Fibroblast of skin of right quadriceps (primary cell): ENCODE results near the gene EPB41.
"Not testable (repeated sequence)": the region's sequence is repeated elsewhere in the genome, so short reads cannot be mapped to it uniquely, and the experiment has no call there.

Experiments used
- DNase-seq: peaks from one replicate; pipeline ENCODE4 v3.0.0-alpha.2; 2013

The EPB41 gene

DNA sequence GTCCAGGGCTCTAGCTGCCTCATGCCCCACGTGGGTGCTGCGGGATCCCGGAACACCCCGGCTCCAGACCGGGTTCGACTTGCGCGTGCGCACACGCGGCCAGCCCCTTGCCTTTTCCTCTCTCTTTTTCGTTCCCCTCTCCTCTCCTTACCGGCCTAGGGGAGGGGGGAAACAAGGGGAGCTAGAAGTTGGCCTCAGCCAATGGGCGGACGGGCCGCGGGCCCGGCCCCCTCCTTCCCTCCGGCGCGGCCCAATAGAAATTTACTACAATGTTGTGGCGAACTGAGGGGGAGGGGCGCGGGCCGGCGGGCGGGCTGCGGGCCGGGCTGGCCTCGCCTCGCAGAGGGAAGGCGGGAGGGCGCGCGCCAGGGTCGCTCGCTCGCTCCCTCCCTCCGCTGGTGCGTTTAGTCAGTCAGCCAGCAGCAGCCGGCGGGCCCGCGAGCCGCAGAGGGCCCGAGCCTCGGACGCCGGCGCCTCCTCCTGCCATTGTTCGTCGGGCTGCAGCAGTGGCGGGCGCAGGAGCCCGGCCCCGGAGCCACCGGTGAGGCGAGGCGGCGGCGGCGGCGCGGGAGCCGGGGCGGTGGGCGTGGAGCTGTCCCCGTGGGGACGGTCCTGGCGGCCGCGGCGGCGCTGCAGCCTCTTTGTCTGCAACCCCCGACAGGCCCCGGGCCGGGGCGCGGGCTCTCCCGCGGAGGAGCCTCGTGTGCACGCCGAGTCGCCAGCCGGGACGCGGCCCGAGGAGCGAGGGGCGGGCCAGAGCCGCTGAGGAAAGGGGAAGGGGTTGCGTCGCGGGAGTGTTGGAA is at the start of gene EPB41:
EPB41 (plus strand) TSS at position 342 of the 803 bp plus-strand sequence. CDS start 72,869 bp downstream, outside the sequence.
- peak; percentile 96 for DNase-seq

DNA sequence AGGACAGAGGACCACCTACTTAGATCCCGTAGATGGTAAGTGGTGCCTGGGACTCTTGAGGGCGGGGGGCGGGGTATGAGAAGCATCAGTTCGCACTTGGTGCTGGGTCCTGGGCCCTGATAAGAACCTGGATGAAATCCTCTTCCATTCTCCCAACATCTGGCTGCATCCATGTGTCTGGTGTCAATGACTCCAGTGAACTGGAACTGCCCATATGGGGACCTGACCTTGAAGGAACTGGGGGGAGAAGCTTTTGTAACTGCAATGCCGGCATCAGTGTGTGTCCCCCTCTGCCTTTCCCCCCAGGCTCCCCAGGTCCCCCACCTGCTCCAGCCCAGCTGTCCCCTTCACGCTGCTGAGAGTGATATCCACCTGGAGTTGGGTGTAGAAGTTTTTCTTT is 49.7 kb upstream of the EPB41 start:
- no peak for DNase-seq

DNA sequence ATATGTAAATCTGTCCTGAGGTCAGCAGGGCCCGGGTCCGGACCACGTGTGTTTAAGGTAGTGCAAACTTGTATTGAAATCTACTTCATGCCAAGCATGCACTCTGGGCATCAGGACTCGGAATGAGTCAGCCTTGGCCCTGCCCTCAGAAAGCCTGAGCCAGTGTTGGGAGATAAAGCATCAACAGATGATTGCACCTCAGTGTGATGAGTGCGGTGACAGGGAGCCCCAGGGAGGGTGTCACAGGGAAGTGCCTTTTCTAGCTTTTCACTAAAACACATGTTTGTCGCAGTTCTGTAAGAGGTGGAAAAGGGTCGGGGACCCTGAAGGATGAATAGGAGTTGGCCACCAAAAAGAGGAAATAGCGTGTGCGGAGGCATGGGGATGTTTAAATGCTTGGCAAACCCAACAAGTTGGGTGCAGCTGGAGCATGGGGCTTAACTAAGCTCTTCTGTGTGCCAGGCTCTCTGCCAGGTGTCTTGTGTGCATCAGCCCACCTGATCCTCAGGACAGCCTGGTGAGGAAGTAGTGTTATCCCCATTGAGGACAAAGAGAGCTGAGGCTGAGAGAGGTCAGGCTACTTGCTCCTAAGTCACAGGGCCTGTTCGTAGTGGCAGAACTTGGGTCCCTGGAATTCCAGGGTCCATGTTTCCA is 48.2 kb upstream of the EPB41 start:
- no peak for DNase-seq

DNA sequence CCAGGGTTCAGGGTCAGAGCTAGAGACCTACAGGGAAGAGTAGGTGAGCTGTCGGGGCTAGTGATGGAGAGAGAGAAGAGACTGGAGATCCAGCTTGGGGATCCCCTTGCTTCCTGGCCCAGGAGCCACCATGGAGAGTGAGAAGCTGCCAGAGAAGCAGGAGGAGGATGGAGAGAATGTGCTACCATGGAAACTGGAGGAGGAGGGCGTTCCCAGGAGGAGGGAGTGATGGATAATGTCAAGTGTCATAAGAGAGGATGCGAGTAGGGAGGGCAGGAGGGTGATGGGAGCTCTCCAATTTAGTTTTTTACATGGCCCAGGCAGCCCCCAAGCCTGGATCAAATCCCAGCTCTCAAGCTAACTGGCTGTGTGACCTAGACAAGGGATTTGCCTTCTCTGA is 46.5 kb upstream of the EPB41 start:
- DNase-seq: no peak

DNA sequence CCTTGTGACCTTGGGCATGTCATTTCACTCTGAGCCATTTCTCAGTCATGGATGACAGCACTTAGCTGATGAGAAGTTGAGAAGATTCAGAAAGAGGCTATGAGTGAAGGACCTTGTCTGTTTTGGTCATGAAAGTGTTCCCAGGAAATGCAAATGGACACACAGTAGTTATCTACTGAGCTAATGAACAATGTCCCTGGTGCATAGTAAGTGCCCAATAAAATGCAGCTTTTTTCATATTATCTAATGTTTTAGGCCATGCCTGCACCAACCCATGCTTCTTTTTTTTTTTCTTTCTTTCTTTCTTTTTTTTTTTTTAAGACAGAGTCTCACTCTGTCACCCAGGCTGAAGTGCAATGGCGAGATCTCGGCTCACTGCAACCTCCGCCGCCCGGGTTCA is 44.4 kb upstream of the EPB41 start:
- no peak for DNase-seq

DNA sequence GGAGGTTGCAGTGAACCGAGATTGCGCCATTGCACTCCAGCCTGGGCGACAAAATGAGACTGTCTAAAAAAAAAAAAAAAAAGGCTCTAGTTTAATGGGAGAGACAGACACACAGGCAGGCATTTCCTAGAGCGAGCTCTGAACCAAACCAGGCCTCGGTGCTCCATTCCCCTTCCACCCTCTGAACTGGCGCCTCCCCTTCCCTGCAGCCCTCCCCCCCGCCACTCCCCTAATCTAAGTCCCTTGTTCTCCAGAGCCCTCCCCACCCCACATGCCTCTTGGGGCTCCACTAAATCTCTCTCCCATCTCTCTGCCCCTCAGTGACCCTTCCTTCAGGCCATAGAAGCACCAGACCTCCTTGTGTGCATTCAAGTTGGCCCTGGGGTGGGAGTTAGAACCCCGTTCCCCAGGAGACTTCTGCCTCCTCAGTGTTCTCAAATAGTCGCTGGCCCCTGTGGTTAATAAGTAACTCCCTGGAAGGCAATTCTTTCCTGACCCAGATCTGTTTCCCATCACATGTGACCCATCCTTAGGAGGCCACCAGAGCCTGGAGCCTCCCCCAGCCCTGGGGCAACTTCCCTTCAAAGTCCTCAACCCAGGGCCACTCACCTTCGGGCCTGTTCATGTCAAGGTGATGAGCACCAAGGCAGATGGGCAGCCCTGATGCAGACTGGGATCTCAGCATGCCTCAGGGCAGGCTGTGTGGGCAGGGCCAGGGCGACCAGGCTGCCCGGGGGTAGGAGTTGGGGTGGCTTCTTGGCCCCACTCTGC is 42.6 kb upstream of the EPB41 start:
- no peak for DNase-seq

DNA sequence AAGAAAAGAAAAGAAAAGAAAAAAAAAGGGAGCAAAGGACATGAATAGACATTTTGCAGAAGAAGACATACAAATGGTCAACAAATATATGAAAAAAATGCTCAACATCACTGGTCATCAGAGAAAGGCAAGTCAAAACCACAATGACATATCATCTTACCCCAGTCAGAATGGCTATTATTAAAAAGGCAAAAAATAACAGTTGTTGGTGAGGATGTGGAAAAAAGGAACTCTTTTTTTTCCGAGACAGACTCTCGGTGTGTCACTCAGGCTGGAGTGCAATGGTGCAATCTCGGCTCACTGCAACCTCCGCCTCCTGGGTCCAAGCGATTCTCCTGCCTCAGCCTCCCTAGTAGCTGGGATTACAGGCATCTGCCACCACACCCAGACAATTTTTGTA is 39.2 kb upstream of the EPB41 start:
- not testable (repeated sequence) for DNase-seq

DNA sequence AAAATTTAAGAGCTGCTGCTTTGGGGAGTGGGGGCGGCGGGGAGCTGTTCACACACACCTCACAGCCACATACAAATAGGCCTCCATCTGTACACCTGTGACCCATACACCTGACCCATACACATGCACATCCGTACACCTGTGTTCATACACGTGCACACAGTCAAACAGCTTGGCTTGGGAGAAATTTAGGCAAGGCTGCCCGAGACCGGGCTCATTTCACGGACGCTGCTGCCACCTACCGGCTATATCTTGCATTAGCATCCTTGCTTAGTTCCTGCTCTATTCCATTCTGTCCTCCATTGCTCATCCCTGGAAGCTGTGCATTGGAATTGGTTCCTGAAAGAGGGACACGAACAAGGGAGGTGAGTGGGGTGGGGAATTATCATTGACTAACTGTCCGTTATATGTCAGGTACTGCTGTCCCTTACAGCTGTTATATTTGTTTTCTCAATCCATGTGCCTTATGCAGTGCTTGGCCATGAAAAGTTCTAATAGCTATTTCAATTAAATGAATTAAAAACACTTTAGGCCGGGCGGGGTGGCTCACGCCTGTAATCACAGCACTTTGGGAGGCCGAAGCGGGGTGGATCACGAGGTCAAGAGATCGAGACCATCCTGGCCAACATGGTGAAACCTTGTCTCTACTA is 37.1 kb upstream of the EPB41 start:
- peak; percentile 63 for DNase-seq

DNA sequence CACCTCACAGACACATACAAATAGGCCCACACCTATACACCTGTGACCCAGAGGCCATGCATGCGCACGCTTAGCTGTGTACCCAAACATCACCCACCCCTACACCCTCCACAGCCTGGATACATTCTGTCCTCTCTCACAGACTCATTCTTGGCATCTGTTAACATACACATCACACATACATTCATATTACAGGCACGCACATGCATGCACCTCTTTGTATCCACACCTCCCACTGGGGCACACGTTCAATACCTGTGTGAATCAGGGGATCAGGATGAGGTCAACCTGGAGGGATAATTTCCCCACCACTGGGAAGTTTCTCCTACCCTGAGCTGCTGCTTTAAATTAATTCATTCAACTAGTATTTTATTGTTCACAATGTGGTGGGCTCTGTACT is 35.6 kb upstream of the EPB41 start:
- no peak for DNase-seq

DNA sequence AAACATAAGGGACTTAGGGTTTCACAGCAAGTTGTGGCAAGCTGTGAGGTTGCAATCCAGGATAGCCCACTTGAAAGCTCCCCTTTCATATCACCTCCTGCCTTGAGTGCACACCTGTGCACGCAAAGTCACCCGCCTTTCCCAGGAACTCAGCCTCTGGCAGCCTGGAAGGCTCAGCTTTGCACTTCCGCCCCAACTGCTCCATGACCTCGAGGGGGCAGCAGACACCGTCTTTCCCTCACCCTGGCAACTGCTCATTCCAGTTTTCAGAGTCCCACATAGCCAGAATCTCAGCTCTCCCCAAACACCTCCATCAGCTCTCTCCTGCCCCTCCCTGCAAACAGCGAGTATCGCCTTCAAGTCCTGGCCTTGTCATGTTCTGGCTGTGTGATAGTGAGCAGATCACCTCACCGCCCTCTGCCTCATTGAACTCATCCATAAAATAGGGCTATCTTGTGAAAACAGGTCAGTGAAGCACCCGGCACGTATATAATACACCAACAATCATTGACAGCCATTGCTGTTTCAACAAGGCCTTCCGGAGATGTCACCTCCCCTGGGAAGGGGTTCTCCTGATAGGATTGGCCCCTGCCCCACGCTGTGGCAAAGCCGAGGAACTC is 32.2 kb upstream of the EPB41 start:
- peak; percentile 85 for DNase-seq

DNA sequence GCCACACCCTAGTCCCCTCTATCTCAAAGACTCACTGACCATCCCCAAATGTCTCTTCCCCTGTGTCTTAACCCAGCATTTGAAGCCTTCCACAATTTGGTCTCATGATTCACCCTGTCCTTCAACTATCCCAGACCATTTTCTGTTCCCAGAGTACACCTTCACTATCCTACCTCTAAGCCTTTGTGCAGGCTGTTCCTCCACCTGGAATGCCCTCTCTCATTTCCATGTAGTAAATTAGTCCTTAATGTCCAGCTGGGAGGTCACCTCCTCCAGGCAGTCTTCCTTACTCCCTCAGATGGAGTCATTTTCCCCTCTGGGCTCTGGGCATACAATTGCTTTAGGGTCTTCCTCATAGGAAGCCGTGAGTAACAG is 31.1 kb upstream of the EPB41 start:
- DNase-seq: no peak

DNA sequence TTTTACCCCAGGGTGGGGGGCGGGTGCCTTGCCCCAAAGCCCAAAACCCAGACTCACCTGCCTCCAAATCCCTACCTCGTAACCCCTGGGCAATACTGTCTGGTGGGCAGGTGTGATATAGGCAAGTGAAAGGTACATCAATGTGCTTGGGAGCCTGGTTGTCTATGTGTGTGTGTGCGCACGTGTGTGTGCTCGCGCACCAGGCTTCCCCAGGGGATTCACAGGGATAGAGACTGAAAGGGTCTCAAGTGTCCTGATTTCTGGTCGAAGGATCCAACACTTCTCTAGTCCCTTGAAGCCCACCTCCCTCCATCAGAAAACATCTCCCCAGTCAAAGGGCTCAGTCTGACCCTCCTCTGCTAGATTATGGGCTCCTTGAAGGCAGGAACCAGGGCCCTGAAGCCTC is 28.9 kb upstream of the EPB41 start:
- no peak for DNase-seq

DNA sequence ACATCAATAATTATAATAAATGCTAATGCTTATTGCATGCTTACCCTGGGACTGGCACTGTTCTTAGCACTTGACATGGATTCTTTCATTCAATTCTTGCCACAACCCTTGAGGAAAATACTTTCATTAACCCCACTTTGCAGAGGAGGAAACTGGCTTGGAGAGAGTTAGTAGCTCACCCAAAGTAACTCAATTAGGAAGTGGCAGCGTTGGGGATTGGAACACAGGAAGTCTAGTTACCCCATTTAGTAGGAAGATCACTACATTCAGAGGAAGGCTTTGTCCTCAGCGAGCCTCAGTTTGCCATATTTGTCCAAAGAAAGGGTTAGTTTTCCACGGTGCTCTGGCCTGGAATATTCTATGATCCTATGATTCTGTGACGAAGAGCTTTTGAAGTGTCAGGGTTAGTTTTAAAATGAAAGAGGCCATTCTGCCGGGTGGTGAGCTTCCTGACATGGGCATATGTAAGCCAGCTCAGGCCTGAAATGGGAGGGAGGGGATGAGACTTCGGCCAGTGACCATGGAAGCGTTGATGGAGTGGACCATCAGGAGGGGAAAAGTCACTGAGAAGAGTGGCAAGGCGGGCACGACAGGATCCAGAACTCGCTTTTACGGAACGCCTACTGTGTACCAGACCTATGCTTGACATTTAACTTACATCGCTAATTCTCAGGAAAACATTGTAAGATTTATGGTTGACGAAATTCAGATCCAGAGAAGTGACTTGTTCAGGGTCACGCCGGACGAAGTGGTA is 28.2 kb upstream of the EPB41 start:
- DNase-seq: no peak

DNA sequence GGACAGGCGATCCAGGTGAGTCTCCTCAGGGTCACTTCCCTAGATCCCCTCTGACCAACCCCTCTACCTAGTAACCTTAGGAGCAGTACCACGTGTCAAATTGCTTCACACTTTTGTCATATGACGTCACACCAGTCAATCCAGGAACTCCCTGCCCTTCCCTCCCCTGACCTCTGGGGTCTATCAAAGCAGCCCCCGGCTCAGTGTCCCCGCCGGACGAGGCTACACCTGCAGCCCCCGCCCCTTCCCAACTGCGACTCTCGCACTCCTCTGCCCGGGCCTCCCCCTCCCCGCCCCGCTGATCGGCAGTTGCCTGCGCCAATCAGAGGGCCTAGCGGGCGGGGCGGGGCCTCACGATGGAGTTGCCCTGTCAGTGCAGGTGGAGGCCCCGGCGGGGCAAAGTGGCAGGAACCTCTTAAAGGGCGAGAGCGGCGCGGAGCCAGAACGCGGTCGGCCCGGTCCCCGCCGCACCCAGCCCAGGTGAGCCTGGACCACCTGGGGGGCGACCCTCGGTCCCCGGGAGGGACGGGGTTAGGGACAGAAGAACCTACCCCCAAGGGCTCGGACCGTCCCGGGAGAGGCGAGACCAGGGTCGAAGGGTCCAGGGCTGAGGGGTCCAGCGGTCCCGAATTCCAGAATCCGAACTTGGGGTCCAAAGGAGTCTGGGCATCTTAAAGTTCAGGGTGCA is 27.5 kb upstream of the EPB41 start:
- DNase-seq: peak; percentile 79

DNA sequence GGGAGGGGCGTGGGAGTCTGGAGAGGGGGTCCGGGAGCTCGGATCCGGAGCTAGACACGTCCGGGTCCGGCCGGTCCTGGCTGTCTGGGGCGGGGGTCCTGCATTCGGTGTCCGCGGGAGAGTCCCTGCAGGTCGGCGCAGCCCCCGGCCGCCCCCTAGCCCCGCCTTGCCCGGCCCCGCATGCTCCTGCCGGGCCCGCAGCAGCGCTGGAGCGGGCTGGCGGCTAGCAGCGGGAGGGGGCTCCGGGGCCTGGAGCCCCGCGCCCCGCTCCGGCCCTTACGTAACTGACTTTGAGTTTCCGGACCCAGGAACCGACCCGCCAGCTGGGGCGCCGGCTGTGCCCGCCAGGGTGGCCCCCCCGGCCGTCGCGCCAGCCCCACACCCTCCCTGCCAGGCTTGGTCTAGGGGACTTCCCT is 26.9 kb upstream of the EPB41 start:
- DNase-seq: no peak

DNA sequence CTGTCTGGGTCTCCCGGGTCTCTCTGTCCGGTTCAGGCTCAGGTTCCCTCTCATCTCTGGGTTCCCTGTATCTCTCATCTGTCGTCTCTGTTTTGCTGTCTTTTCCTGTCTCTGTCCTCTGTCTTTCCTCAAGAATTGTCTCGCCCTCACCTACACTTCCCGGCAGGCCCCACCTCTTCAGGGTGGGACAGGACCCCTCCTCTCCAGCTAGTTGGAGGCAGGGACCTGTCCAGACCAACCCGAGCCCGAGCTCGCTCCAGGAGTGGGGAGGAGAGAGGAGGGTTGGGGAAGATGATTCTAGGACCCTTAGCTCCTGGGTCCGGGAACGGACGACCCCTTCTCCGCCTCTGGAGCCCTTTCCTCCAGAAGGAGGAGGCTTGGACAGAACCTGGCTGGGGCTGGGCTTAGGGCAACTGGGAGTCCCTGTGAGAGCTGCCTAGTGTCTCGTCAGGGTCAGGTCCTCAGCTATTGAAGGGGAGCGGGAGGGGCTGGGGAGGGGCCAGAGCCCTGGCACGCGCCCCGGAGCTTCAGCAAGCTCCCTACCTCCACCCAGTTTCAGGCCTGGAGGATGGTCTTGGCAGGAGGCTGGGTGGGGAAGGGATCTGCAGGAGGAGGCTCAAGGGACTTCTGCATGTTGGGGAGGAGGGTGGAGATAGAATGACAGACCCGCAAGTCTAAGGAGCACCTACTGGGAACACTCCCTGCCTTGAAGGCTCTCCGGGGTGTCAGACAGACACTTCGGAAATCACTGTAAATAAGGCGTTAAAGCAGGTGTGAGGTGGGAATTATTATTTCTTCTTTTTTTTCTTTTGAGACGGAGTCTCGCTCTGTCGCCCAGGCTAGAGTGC is 26.3 kb upstream of the EPB41 start:
- DNase-seq: no peak

DNA sequence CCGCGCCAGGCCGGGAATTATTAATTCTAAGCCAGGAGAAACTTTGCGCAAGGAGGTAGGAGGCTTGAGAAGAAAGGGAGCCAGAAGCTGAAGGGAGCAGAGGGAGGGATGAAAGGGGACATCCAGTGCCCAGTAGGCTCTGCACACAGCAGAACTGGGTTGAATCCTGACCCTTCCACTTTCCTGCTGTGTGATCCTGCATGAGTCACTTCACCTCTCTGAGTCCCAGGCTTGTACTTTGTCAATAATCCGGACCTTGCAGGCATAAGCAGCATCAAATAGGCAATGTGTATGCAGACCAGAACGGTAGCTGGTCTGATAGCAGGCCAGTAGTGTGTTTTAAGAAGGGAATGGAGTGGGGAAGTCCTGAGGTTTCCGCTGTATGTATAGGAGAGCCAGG is 25.5 kb upstream of the EPB41 start:
- no peak for DNase-seq

DNA sequence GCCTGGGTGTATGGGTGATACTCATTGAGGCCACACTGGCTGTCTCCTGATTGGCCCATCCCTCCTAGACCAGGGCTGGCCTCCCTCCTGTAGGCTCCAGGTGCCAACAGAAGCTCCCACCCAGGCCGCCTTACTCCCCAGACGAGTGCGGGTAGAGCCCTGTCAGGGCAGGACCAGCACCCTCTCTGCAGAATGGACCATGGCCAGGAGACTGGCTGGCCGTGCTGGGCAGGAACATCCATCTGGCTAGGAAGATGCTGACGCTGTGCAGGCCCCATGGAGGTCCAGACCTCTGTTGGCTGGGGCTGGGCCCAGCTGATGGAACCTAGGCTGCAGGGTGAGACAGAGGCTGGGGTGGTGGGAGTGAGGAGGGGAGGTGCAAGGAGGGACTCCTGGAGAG is 25.0 kb upstream of the EPB41 start:
- no peak for DNase-seq

DNA sequence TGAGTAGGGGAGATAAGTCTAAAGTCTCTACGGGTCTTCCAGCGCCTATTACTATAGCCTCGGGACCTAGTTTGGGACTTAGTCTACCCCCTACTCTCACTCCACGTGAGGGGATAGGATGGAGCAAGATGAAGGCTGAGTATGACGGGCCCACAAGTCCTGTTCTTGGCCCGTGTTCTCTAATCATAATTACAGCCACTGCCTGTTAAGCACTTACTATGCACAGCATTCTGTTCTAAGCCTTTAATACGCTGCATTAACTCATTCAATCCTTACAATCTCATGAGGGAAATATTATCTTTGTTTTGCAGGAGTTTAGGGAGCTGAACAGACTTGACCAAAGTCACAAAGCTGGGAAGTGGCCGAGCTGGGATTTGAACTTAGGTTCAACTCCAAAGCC is 23.9 kb upstream of the EPB41 start:
- DNase-seq: no peak

DNA sequence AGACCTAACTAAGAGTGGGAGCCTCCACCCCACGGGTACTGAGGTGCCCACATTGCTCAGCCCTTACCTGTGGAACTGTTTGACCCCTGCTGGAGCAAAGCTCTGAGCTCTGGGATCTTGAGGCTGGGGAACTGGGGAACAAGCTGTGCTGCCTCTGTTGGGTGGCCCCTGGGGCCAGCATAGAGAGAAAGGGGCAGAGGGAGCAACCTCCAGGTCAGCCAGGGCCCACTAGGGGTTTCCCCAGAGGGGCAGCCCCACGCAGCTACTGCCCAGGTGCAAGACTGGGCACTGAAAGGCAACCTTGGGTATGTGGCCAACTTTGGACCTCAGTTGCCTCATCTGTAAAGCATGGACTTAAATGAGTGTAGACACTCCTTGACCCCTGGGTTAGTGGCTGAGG is 23.5 kb upstream of the EPB41 start:
- no peak for DNase-seq

DNA sequence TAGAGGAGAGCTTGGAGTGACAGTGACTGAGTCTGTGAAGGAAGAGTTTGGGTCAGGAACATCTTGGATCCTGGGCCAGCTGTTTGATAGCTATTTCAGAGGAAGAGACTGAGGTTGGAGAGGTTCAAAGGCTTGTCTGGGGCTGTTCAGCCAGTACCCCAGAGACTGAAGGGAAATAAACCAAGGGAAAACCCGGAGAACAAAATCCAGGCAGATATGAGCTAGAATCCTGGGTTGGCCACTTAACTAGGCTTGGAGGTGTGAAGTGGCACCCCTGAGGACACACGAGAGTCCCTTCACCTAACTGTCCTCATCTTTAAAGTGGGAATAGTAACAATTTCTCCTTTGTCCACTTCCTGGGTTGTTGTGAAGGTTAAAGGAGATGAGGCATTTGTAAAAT is 23.1 kb upstream of the EPB41 start:
- no peak for DNase-seq
